Stimulated activated CD4-positive, alpha-beta T cell treated with anti-CD3 and anti-CD28 coated beads, Interleukin-1b, Interleukin-23, amount 100 ng/mL, for 48 hours (primary cell): Measurements from ENCODE around the gene MYL3.

Experiments
- DNase-seq: peaks from one replicate; pipeline ENCODE4 v3.0.0-alpha.2; 2020

The MYL3 gene

DNA sequence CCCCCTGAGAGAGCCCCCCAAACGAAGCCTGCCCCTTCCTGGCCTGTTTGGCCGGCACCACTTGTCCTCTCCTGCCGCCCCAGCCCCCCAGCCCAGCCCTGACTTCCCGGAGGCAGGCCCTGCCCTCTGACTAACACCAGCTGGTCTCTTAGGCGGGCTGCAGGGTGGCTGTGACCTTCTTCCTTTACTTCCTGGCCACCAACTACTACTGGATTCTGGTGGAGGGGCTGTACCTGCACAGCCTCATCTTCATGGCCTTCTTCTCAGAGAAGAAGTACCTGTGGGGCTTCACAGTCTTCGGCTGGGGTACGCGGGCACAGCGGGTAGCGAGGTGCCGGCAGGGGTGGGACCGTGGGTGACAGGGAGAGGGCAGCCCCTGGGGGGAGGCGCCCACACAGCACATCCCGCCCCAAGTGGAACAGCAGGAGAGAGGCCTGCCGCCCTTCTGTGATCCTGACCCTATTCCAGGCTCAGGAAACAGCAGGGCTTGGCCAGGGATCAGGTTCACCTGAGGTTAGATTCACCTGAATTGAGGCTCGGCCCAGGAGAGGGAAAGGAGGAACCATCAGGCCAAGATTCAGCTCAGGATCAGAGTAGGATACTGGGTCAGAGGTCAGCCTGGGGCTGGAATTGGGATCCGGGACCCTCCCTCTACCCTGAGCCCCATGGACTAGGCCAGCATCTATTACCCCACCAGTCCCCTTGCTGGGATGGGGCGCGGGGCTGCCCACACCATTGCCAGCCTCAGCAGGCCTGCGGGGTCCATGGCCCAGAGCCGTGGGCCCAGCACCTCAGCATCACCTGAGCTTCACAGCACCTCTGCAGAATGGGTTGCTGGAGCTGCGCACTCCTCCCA is 36.1 kb upstream of the MYL3 start:
- DNase-seq: no peak

DNA sequence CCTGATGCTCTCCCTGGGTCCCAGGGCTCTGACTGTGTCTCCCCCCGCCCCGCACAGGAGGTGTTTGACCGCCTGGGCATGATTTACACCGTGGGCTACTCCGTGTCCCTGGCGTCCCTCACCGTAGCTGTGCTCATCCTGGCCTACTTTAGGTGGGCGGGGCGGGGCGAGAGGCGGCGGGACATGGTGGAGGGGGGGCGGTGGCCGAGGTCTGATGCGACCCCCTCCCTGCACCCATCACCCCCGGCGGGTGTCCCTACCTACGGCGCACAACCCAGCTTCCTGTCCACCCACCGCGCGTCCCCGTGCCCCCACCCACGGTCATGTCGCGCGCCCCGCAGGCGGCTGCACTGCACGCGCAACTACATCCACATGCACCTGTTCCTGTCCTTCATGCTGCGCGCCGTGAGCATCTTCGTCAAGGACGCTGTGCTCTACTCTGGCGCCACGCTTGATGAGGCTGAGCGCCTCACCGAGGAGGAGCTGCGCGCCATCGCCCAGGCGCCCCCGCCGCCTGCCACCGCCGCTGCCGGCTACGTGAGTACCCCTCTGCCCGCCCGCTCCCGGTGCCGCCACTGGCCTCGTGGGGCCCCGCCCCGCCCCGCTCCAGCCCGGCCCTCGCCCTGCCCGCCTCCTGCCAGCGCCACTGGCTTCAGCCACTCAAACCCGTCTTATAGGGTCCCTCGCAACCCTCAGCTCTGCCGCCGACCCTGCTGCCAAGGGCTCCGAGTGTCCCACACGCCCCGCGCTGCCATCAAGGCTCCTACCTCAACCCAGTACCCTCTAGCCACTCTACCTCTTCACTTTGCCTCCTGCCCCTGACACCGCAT is 35.3 kb upstream of the MYL3 start:
- DNase-seq: no peak

DNA sequence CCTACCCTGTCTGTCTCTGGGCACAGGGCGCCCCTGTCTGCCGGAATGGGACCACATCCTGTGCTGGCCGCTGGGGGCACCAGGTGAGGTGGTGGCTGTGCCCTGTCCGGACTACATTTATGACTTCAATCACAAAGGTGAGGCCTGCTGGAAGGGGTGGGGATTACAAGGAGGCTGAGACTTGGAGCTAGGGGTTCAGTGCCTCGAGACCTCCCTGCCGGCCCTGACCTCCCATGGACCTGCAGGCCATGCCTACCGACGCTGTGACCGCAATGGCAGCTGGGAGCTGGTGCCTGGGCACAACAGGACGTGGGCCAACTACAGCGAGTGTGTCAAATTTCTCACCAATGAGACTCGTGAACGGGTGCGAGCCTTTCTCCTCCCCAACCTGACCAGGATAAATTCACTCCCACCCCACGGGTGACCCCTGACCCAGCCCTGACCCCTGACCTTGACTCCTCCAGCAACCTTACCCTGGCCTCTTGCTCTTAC is 34.6 kb upstream of the MYL3 start:
- no peak for DNase-seq

GRCh38 chr3:46897031-46897430 is 33.8 kb upstream of the MYL3 start:
- no peak for DNase-seq

DNA sequence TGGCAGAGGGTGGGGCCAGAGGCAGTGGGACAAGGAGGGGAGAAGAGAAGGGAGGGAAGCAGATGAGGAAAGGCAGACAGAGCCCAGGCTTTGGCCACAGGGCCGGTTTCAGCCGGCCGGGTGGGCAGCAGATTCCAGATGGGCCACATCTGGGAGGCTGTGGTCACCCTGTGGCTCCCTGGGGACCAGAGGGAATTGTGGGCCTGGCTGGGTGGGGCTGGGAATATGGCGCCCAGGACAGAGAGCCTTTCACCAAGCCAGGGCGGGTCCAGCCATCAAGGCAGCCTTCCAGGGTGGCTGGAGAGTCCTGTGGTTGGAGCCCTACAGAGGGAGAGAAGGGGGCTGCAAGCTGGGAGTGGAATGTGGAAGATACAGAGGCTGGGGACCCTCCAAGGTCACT is 33.1 kb upstream of the MYL3 start:
- no peak for DNase-seq

- no peak for DNase-seq
Measured at GRCh38 chr3:46895761-46896160, 32.5 kb upstream of the MYL3 start.

- DNase-seq: peak; percentile 70
Measured at GRCh38 chr3:46895204-46895660, 32.0 kb upstream of the MYL3 start.

GRCh38 chr3:46894256-46894655 is 31.0 kb upstream of the MYL3 start:
- no peak for DNase-seq

DNA sequence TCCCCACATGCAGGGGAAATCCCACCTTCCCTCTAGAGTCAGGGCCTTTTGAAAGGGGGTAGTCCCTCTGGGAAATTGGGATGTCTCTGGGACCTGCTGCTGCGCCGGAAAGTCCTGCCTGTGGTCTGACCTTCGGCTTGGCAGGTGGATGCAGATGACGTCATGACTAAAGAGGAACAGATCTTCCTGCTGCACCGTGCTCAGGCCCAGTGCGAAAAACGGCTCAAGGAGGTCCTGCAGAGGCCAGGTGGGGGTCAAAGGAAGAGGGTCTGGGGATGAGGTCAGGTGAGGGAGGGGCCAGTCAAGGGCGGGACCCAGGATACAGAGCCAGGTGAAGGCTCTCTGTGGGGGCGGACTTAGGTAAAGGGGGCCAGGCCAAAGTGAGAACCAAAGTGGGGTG is 30.5 kb upstream of the MYL3 start:
- no peak for DNase-seq

- DNase-seq: no peak
Measured at GRCh38 chr3:46893146-46893748, 30.0 kb upstream of the MYL3 start.

DNA sequence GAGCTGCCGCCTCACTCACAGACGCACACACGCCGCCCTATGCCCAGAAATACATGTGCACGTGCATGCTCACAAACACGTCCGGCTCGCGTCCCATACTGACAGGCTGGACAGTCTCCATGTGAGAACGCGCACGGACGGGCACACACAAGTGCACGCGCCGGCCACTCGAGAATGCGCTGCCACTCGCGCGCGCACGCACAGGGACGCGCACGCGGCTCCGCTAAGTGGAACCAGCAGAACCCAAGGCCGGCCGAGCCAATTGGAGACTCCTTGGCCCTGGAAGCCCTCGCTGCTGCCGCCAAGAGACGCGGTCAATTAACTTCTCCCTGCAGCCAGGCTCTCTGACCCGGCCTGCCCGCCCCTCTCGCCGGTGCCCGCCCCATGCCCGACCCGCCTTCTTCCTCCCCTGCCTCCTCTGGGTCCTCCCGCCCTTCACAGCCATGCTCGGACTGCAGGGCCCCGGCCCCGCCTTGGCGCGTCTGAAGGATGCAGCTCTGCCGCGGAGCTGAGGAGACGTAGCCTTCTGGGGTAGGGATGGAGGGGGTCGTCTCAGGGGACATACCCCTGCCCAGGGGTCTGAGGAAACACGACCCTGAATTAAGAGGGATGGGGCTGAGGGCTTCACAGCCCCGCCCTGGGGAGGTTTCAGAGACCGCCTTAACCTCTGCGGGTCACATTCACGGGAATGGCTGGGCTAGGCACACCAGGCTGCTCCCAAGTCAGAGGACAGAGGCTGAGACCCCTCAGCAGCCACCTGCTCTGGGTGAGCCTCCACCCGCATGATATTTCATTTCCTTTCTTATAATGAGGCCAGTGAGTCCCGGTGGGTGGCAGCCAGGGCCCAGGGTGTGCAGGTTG is 29.3 kb upstream of the MYL3 start:
- no peak for DNase-seq

GRCh38 chr3:46891132-46891531 is 27.9 kb upstream of the MYL3 start:
- DNase-seq: no peak

DNA sequence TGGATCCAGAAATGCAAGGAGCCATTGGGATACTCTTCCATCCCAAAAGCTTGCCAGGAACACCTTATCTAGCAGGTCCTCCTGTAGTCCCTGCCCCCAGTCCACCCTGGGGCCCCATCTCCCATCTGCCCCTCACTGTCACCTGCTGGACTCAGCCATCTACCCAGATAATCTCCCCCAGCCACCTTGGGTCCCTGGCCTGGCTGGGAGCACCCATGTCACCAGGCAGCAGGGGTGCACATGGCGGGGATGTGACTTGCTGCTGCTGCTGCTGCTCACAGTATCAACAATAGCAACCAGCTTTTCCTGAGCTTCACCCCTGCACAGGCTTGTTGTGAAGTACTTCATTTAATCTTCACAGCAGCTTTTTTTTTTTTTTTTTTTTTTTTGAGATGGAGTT is 26.9 kb upstream of the MYL3 start:
- no peak for DNase-seq

GRCh38 chr3:46889381-46890110 is 26.3 kb upstream of the MYL3 start:
- DNase-seq: no peak

- no peak for DNase-seq
Measured at GRCh38 chr3:46888705-46889104, 25.5 kb upstream of the MYL3 start.

GRCh38 chr3:46887980-46888494 is 24.8 kb upstream of the MYL3 start:
- DNase-seq: no peak

DNA sequence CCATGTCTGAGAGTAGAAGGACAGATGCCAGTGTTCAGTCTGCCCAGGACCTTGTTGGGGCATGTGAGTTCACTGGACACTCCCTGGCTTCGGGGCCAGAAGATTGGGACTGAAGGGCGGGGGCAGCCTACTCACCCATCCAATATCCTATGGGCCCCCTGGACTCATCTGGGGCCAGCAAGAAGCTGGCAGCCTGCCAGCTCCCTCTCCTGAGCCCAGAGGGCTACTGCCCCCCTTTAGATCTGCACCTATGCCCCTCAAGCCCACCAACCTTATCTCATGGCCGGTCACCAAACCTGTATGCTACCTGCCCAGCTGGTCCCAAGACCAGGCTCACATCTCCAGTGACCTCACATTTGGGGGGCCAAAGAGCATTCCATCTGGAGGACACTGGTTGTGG is 22.4 kb upstream of the MYL3 start:
- DNase-seq: no peak

GRCh38 chr3:46884929-46885328 is 21.7 kb upstream of the MYL3 start:
- DNase-seq: no peak

DNA sequence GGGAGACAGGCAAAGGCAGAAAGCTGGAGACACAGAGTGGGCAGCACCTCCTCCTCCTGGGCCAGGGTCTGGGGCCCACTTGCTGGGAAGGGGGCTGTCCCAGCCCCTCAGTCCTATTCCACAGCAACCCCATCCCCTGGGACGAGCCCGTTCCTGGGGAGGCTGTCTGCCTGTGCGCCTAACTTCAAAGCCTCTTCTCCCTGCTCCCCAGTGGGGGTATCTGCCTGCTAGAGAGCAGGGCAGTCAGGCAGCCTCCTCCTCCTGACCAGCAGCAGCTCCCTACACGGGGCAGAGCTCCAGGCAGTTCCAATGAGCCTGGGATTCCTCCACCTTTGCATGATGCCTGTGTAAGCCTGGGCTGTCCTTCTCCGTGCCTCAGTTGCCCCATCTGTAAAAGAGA is 21.2 kb upstream of the MYL3 start:
- no peak for DNase-seq

GRCh38 chr3:46883830-46884185 is 20.6 kb upstream of the MYL3 start:
- no peak for DNase-seq

DNA sequence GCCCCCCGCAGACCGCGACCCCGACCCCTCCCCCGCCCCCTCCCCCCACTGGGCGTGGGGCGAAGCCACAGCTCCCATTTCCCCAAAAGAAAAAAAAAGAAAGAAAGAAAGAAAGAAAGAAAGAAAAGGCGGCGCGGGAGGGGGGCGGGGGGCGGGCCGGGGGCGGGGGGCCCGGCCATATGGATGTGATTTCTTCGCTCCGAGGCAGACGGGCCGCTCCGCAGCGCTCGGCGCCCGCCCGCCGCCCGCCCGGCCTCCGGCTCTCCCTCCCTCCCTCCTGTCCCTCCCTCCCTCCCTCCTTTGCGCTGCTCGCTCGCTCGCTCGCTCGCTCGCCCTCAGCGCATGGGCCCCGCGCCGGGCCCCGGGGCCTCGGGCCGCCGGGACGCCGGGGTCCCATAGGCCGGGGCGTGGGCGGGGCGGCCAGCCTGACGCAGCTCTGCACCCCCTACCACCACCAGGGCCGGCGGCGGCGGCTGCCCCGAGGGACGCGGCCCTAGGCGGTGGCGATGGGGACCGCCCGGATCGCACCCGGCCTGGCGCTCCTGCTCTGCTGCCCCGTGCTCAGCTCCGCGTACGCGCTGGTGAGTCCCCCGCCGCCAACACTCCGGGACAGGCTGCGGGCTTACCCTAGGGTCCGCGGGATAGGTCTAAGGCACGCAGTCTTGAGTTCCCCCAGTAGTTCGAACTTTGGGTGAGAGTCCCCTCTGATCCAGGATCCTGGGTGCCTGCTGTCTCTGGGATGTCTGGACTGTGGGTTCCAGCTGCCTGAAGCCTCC is 20.0 kb upstream of the MYL3 start:
- DNase-seq: no peak
